Kidney tubule cell (primary cell): ENCODE results near the gene SHROOM1.
A peak's percentile ranks its signal among the peaks of the same experiment; 100 is the strongest.
"Not testable (repeated sequence)": the region's sequence is repeated elsewhere in the genome, so short reads cannot be mapped to it uniquely, and the experiment has no call there.

Experiments used
- DNase-seq: peaks from one replicate; pipeline ENCODE4 v3.0.0-alpha.2; 2018; ENCODE audit warnings: low spot score

SHROOM1 gene

GRCh38 chr5:132806804-132807162 lies 23.7 kb downstream of the SHROOM1 start:
- not testable (repeated sequence) for DNase-seq

DNA sequence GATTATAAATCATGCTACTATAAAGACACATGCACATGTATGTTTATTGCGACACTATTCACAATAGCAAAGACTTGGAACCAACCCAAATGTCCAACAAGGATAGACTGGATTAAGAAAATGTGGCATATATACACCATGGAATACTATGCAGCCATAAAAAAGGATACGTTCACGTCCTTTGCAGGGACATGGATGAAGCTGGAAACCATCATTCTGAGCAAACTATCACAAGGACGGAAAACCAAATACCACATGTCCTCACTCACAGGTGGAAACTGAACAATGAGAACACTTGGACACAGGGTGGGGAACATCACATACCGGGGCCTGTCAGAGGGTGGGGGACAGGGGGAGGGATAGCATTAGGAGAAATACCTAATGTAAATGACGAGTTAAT lies 24.6 kb downstream of the SHROOM1 start:
- not testable (repeated sequence) for DNase-seq

DNA sequence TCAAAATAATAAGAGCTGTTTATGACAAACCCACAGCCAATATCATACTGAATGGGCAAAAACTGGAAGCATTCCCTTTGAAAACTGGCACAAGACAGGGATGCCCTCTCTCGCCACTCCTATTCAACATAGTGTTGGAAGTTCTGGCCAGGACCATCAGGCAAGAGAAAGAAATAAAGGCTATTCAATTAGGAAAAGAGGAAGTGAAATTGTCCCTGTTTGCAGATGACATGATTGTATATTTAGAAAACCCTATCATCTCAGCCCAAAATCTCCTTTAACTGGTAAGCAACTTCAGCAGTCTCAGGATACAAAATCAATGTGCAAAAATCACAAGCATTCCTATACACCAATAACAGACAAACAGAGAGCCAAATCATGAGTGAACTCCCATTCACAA lies 26.2 kb downstream of the SHROOM1 start:
- DNase-seq = not testable (repeated sequence)

DNA sequence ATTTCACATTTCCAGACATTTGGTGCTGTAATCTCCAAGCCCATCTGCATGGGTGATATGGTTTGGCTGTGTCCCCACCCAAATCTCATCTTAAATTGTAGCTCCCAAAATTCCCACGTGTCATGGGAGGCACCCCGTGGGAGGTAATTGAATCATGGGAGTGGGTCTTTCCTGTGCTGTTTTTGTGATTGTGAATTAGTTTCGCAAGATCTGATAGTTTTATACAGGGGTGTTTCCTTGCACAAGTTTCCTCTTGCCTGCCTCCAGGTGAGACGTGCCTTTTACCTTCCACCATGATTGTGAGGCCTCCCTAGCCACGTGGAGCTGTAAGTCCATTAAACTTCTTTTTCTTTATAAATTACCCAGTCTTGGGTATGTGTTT lies 27.8 kb downstream of the SHROOM1 start:
- not testable (repeated sequence) for DNase-seq

DNA sequence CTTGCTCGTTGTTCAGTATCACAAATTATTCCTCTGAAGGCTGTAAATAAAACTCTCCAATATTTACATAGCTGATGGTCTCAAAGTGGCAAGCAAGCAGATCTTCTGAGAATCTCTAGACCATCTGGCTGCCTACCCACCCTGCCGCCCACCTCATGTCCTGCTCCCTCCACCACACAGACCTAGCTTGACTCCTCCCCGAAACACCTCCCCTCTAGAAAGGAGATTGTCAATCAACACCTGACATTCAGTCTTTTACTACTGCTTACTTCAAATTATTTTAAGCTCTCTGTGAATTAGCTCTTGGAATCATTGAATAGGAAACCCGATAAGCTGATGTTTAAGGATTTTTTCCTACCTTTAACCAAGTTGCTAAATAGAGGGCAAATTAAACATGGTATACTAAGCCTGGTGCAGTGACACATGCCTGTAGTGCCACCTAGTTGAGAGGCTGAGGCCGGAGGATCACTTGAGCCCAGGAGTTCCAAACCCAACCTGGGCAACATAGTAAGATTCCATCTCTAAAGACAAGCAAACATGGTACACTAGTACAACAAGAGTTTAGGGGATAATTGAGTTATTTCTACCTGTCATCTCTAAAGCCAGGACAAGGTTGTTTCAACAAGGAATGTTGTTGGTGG lies 28.3 kb downstream of the SHROOM1 start:
- DNase-seq = no peak

DNA sequence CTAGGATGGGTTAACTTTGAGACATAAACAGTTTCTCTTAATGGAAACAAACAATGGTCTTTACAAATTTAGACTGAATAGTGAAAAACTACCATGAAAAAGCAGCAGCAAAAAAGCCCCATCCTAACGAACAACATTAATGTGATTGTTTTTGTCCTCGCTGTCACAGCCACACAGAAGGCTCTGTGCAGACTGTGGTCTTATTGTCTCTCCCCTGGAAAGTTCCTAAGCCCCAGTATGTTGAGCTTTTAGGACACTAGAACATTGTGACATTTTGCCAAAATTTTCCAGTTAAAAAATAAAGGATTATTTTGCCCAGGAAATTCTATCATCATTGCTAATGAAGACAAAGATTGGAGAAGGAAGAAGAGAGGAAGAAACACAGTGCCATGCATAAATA lies 29.9 kb downstream of the SHROOM1 start:
- DNase-seq = no peak

DNA sequence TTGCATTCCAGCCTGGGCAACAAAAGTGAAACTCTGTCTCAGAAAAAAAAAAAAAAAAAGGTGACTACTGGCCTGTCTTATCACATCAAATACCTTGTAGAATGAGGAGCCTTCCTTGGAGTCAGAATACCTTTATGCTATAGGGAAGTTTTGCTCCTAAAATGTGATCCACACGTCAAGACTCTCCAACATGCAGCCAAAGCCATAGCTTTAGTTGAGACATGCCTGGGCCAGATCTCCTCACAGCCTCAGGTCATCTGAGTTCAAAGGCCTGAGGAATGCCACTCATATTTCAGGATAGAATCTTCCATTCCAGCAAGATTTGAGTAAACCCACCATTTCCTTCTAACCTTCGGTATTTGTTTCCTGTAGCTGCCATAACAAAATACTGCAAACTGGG lies 31.1 kb downstream of the SHROOM1 start:
- no peak for DNase-seq

DNA sequence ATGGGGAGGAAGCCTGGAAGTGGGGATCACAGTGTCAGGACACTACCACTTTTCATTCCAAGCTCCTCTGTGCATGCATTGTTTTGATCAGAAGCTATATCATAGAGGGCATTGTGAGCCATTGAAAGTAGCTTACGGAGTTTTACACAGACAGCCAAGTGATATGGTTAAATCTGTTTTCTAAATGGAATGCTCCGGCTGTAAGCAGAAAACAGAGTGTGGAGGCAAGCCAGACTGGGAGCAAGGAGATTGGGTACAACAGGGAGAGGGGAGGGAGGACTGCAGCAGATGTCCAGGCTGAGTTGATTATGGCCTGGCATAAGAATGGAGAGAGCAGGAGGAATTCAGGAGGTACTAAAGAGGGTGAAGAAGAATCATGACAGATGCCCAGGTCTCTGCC lies 32.8 kb downstream of the SHROOM1 start:
- no peak for DNase-seq

DNA sequence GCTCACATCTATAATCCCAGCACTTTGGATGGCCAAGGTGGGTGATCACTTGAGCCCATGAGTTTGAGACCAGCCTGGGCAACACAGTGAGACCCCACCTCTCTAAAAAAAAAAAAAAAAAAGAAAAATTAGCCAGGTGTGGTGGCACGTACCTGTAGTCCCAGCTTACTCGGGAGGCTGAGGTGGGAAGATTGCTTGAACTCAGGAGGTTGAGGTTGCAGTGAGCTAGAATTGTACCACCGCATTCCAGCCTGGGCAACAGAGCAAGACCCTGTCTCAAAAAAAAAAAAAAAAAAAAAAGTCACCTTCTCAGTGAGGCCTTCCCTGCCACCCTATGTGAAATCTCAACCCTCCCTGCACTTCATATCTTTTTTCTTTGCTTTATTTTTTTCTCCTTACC lies 39.4 kb downstream of the SHROOM1 start:
- no peak for DNase-seq

DNA sequence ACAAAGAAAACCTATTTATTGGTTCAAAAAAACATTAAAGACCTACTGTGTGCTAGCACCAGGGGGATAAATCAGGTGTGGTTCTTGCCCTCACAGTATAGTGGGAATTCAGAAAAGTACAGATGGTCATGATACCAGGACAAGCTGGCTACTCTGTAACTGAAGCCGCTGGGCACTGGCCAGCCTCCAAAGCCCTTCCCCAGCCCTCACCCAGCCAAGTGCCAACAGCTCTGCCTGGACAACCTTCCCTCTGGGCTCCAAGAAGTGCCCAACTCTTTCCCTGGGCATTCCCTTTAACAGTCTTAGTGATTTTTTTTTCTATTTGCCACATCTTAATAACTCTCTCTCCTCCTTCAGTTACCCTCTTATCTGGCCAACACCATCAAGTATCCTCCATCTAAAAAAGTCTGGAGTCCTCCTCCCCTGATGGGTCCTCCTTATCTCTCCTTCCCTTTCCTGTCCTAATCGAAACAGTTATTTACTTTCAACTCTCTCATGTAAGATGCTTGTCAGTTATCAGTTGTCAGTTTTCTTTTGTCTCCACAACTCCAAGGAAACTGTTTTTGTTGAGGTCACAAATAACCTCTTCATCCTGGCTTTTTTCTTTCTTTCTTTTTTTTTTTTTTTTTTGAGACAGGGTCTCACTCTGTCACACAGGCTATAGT lies 40.1 kb downstream of the SHROOM1 start:
- DNase-seq = no peak

DNA sequence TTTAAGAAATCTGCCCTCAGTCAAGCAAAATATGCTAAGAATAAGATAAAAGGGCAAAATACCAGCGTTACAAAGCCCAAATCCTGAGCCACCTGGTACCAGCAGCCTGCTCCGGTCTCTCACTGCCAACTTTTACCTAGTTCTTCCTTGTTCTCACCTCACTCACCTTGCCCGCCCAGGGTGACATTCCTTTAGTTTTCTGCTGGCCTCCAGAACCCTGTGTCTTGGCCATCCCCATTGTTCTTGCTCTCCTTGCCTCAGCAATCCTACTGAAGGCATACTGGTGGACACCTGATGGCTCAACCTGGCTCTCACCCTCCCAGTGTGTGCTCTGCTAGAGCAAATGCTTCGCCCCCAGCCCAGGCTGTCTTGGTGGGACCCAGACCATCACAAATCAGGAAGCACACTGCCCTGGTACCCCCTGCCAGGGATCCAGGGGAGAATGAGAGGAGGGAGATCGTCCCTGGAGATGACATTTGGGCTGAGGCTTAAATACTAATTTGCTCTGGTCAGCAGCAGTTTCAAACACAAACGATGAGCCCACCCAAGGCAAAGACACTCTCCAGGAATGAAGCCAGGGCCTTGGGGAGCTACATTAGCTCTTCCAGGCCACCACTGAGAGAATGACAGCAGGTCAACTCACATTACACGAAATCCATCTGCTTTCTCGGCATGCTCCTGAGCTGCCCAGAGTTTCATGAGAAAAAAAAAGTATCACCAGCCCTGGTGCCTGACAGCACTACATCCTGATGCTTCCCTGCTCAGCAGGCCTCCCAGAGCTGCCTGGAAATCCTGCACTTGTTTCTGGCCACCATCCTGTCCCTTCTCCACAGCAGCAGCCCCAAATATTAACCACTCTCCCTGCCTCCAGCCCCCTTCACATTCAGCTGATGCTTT lies 41.2 kb downstream of the SHROOM1 start:
- DNase-seq = no peak

GRCh38 chr5:132788508-132788907 lies 41.9 kb downstream of the SHROOM1 start:
- DNase-seq = no peak

DNA sequence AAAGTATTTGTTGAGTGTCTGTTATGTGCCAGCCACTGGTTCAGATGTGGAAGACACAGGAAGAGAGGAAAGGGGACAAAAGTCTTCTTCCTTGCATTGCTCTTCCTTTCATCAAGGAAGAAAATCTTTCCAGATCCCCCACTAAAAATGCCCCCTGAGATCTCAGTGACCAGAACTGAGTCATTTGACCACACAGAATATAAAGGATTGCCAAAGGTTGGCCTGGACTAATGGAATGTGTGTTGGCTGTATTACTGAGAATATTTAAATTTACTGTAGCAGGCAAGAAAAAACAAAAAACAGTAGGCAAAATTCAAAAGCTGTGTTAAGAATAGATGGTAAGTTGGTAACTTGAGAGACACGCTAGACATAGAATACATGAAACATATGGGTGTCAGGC lies 43.4 kb downstream of the SHROOM1 start:
- no peak for DNase-seq

GRCh38 chr5:132785864-132786263 lies 44.6 kb downstream of the SHROOM1 start:
- DNase-seq = no peak

GRCh38 chr5:132785365-132785764 lies 45.1 kb downstream of the SHROOM1 start:
- no peak for DNase-seq

DNA sequence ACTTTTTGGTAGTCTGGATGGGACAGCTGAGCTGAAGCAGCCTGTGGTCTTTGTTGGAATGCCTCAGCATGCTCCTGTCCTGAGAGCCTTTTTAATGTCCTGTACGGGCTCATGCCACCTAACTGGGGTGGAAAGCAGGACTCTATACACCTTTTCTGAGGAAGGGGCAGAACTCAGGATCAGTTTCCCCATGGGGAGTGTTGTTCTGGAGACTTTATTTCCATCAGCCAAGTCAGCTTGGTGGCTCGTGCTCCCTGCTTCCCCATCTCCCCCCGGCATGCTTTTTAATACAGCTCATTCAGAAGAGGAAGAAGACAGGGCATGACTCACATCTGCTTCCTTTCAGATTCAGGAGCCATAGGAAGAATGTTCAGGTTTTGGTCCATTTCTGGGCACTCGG lies 48.3 kb downstream of the SHROOM1 start:
- peak; percentile 66 for DNase-seq

GRCh38 chr5:132781029-132781428 lies 49.4 kb downstream of the SHROOM1 start:
- DNase-seq = no peak

GRCh38 chr5:132780577-132780976 lies 49.9 kb downstream of the SHROOM1 start:
- DNase-seq = no peak

DNA sequence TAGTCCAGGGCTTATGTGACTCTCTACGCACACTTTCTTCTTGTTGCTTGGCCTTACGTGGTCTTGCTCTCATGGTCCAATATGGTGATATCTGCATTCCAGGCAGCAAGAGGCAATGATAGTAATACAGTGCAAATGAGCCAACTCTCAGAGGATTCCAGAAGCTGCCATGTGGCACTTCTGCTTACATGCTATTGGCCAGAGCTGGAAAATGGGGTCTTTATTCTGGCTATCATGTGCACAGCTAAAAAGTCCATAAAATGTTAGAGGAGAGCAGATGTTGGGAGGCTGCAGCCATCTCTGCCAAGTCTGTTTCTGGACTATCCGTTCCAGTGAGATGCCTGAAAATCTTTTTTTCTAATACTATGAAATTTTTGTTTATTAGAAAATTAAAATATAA lies 50.5 kb downstream of the SHROOM1 start:
- DNase-seq = no peak

DNA sequence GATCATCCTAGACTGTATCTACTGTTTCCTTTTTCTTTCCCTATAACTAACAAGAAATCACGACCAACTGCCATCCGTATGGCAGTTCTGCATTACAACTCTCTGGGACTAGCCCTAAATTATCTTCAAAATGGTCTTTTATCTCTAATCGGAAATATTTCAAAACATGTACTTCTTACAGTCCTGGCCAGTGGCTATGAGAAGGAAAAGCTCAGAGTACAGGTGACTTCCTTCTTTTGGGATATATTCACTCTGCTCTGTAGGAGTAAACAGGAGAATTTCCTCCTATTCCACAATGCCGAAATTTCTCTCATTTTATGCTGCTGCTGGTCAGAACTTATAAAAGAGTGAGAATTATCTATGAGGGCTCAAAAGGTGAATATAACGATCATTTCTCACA lies 51.6 kb downstream of the SHROOM1 start:
- no peak for DNase-seq

- no peak for DNase-seq
Measured at GRCh38 chr5:132778129-132778528, 52.3 kb downstream of the SHROOM1 start.

- peak; percentile 60 for DNase-seq
Measured at GRCh38 chr5:132777209-132778069, 53.0 kb downstream of the SHROOM1 start, which contains the start of gene SEPTIN8. SEPTIN8 (minus strand) TSS chr5:132777239; CDS start chr5:132777137, 102 bp downstream.
